ENCODE measurements around the gene OTULIN.
A peak's percentile ranks its signal among the peaks of the same experiment; 100 is the strongest.

OTULIN gene

GRCh38 chr5:14665949-14666348, 1.4 kb downstream of the OTULIN start:
- Histone ChIP-seq H3K4me1 (peaks cover 6% of the 10 kb centered on the region; the same call in 1 of the 2 replicates), H3K36me3 (peaks cover 2% of the 10 kb centered on the region; the same call in 1 of the 2 replicates), H3K27me3 (no peaks in the 10 kb centered on the region), H3K9me3 (no peaks in the 10 kb centered on the region), H3K4me3 (ENCODE audit: low read depth, low read length) (peak overlapping the region; percentile 78)
- TF ChIP-seq, protein P1, sequence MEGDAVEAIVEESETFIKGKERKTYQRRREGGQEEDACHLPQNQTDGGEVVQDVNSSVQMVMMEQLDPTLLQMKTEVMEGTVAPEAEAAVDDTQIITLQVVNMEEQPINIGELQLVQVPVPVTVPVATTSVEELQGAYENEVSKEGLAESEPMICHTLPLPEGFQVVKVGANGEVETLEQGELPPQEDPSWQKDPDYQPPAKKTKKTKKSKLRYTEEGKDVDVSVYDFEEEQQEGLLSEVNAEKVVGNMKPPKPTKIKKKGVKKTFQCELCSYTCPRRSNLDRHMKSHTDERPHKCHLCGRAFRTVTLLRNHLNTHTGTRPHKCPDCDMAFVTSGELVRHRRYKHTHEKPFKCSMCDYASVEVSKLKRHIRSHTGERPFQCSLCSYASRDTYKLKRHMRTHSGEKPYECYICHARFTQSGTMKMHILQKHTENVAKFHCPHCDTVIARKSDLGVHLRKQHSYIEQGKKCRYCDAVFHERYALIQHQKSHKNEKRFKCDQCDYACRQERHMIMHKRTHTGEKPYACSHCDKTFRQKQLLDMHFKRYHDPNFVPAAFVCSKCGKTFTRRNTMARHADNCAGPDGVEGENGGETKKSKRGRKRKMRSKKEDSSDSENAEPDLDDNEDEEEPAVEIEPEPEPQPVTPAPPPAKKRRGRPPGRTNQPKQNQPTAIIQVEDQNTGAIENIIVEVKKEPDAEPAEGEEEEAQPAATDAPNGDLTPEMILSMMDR (IDR thresholded peaks at IDR 0.05; ENCODE audit: low read depth, low read length), result peak; percentile 28; the same call in 1 of the 2 replicates
- peak; percentile 35 for DNase-seq

DNA sequence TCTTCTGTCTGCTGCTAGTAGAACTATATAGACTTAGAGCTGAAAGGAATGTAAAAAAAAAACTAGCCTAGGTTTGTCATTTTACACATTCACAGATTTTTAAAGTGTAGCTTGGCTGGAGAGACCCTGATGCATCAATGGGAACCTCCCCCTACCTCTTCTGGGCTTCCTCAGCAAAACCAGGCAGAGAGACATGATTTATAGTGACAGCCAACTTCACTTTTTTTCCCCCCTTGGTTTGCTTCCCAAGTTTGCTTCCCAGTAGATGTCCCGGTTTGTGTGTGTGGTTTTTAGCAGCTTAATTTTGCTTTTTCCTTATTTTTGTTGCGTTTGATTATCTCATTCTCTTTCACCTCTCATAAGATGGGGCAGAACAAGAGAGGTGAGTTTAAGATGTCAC, 1.8 kb downstream of the OTULIN start:
- Histone ChIP-seq H3K27me3 (no peaks in the 10 kb centered on the region), H3K9me3 (no peaks in the 10 kb centered on the region), H3K4me3 (ENCODE audit: low read depth, low read length) (peak overlapping the region; percentile 78; the same call in 1 of the 2 replicates), H3K4me1 (peaks cover 6% of the 10 kb centered on the region; the same call in 1 of the 2 replicates), H3K36me3 (peaks cover 2% of the 10 kb centered on the region; the same call in 1 of the 2 replicates)
- no peak for DNase-seq
- TF ChIP-seq, protein P1 (IDR thresholded peaks at IDR 0.05; ENCODE audit: low read depth, low read length), result no peak

GRCh38 chr5:14667290-14667689, 2.8 kb downstream of the OTULIN start:
- H3K9me3 ChIP-seq, result no peaks in the 10 kb centered on the region
- H3K27me3 ChIP-seq, result no peaks in the 10 kb centered on the region
- H3K4me3 ChIP-seq (ENCODE audit: low read depth, low read length), result no peak overlapping the region
- no peak for DNase-seq
- peaks cover 6% of the 10 kb centered on the region; the same call in 1 of the 2 replicates for H3K4me1 ChIP-seq
- peaks cover 2% of the 10 kb centered on the region; the same call in 1 of the 2 replicates for H3K36me3 ChIP-seq
- TF ChIP-seq, protein P1 (IDR thresholded peaks at IDR 0.05; ENCODE audit: low read depth, low read length), result no peak

- TF ChIP-seq, protein P1 (IDR thresholded peaks at IDR 0.05; ENCODE audit: low read depth, low read length), result no peak
- no peak for DNase-seq
- Histone ChIP-seq H3K4me3 (ENCODE audit: low read depth, low read length) (no peak overlapping the region), H3K27me3 (no peaks in the 10 kb centered on the region), H3K4me1 (peaks cover 6% of the 10 kb centered on the region; the same call in 1 of the 2 replicates), H3K9me3 (no peaks in the 10 kb centered on the region), H3K36me3 (peaks cover 2% of the 10 kb centered on the region; the same call in 1 of the 2 replicates)
These were observed 3.3 kb downstream of the OTULIN start for GRCh38 chr5:14667770-14668169.

DNA sequence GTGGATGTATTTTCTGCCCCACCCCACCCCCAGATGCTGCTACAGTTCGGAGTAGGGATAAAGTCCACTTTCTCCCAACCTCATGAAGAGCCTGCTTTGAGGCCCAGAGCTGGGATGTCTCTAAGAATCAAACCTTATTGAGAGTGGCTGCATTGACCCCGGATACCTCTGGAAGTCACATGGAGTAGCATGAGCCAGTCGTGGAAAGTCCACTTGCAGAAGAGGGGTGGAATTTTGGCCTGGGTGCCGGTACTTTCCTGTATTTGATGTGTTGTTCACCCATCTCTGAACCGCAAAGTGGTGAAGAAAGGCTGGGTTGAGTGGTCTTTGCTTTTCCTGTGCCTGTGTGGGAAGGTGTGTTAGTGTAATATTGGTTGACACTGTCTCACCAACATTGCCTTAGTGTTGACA, 3.7 kb downstream of the OTULIN start:
- no peak overlapping the region for H3K4me3 ChIP-seq (ENCODE audit: low read depth, low read length)
- no peaks in the 10 kb centered on the region for H3K27me3 ChIP-seq
- peaks cover 2% of the 10 kb centered on the region; the same call in 1 of the 2 replicates for H3K36me3 ChIP-seq
- no peaks in the 10 kb centered on the region for H3K9me3 ChIP-seq
- TF ChIP-seq, protein P1 (IDR thresholded peaks at IDR 0.05; ENCODE audit: low read depth, low read length), result no peak
- H3K4me1 ChIP-seq, result peaks cover 6% of the 10 kb centered on the region; the same call in 1 of the 2 replicates
- no peak for DNase-seq

DNA sequence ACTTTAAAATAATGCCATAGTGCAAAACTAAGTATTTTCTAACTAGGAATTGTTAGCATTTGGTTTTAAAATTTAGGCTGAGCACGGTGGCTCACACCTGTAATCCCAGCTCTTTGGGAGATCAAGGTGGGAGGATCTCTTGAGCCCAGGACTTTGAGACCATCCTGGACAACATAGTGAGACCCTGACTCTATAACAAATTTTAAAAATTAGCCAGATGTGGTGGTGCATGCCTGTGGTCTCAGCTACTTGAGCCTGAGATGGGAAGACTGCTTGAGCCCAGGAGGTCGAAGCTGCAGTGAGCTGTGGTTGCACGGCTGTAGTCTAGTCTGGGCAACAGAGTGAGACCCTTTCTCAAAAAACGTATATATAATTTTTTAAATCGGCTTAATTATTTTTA, 4.9 kb downstream of the OTULIN start:
- TF ChIP-seq, protein P1 (IDR thresholded peaks at IDR 0.05; ENCODE audit: low read depth, low read length), result no peak
- H3K4me1 ChIP-seq, result peaks cover 6% of the 10 kb centered on the region; the same call in 1 of the 2 replicates
- H3K9me3 ChIP-seq, result no peaks in the 10 kb centered on the region
- H3K27me3 ChIP-seq, result no peaks in the 10 kb centered on the region
- no peak for DNase-seq
- no peak overlapping the region for H3K4me3 ChIP-seq (ENCODE audit: low read depth, low read length)
- H3K36me3 ChIP-seq, result peaks cover 2% of the 10 kb centered on the region; the same call in 1 of the 2 replicates

Data from BE2C (cell line).